B cell (primary cell): ENCODE results near the gene KRTAP10-12. TPM values are rescaled to one million over a fixed set of nuclear protein-coding genes. Genes with fewer than 3 reads are reported as not detected.

ENCODE experiments used
- ATAC-seq: fragments of 200-7000 bp; cut with Tn5 transposase; one replicate; pipeline ENCODE4 v1.10.0; 2021; ENCODE audit warnings: low read depth, mild to moderate bottlenecking, moderate number of reproducible peaks, moderate library complexity
- CTCF ChIA-PET: fragments of 350-600 bp; sonication (Branson Sonifier 250); formaldehyde crosslinking; loops from one replicate; lab custom pipeline; 2021; ENCODE audit warnings: antibody characterized with exemption, inconsistent platforms; lab: Charles Lee
- POLR2A ChIA-PET: fragments of 350-600 bp; sonication (Branson Sonifier 250); formaldehyde crosslinking; loops from one replicate; lab custom pipeline; 2021; ENCODE audit warnings: antibody characterized with exemption; lab: Charles Lee
- DNase-seq: peaks from one replicate; pipeline ENCODE4 v3.0.0; 2013
- H2AFZ ChIP-seq: 2 replicates; pipeline ENCODE4 v1.6.1; 2012; ENCODE audit warnings: mild to moderate bottlenecking, low read depth, low read length; ENCODE audit not compliant: insufficient read depth, poor library complexity, severe bottlenecking
- H3K27ac ChIP-seq, 2 donors: 1 replicate in 1 of 2; 2 replicates in 1 of 2; pipeline ENCODE4 v1.5.1; 2012 to 2013; ENCODE audit warnings: low read length in 2 of 2, mild to moderate bottlenecking in 2 of 2, moderate library complexity in 1 of 2
- H3K27me3 ChIP-seq, 4 experiments: fragments of 200-600 bp in 1 of 4; sonication (generic) in 1 of 4; replicated peaks in 1 of 4; 1 replicate in 2 of 4; 2 replicates in 2 of 4; pipeline versions ENCODE4 v1.6.1 to v1.7.0; 2013 to 2016; ENCODE audit warnings: low read length in 3 of 4, mild to moderate bottlenecking in 2 of 4, mixed read lengths in 1 of 4, moderate library complexity in 1 of 4; ENCODE audit not compliant: insufficient read depth in 4 of 4, control insufficient read depth in 3 of 4; ENCODE audit errors: control extremely low read depth in 1 of 4
- H3K36me3 ChIP-seq, 2 experiments: replicated peaks in 1 of 2; 1 replicate in 1 of 2; 2 replicates in 1 of 2; pipeline versions ENCODE4 v1.6.1 to v1.7.1; 2013; ENCODE audit warnings: low read length in 1 of 2; ENCODE audit not compliant: insufficient read depth in 2 of 2, control insufficient read depth in 1 of 2; ENCODE audit errors: control extremely low read depth in 1 of 2, extremely low read depth in 1 of 2
- H3K4me1 ChIP-seq, 2 donors: fragments of 200-600 bp in 1 of 2; sonication (generic) in 1 of 2; 1 replicate in 1 of 2; 2 replicates in 1 of 2; pipeline versions ENCODE4 v1.5.1 to v1.6.1; 2013 to 2017; ENCODE audit warnings: low read length in 2 of 2; ENCODE audit not compliant: control insufficient read depth in 2 of 2, insufficient read depth in 2 of 2
- H3K4me2 ChIP-seq: replicated peaks from 2 replicates; pipeline ENCODE3; 2012; ENCODE audit warnings: mild to moderate bottlenecking, low read depth, low read length; ENCODE audit not compliant: poor library complexity, severe bottlenecking
- H3K4me3 ChIP-seq, 5 experiments: fragments of 200-600 bp in 1 of 5; sonication (generic) in 1 of 5; 1 replicate in 3 of 5; 2 replicates in 2 of 5; pipeline versions ENCODE4 v1.5.1 to v1.7.0; 2011 to 2016; ENCODE audit warnings: low read length in 4 of 5, mild to moderate bottlenecking in 4 of 5, low read depth in 2 of 5, control low read depth in 1 of 5, moderate library complexity in 1 of 5; ENCODE audit not compliant: insufficient read depth in 1 of 5; ENCODE audit errors: control extremely low read depth in 1 of 5, extremely low read depth in 1 of 5
- H3K79me2 ChIP-seq: fragments of 200-600 bp; sonication (generic); one replicate; pipeline ENCODE4 v1.6.0; 2016; ENCODE audit warnings: low read length; ENCODE audit not compliant: control insufficient read depth, insufficient read depth
- H3K9ac ChIP-seq: fragments of 200-600 bp; sonication (generic); 2 replicates; pipeline ENCODE4 v1.6.1; 2017; ENCODE audit warnings: mild to moderate bottlenecking, low read length, moderate library complexity
- H3K9me3 ChIP-seq, 3 donors: one replicate each; pipeline versions ENCODE4 v1.6.1 to v1.7.1; 2013; ENCODE audit warnings: low read length in 2 of 3; ENCODE audit not compliant: control insufficient read depth in 2 of 3, insufficient read depth in 1 of 3; ENCODE audit errors: control extremely low read depth in 1 of 3
- H4K20me1 ChIP-seq: 2 replicates; pipeline ENCODE4 v1.6.0; 2012; ENCODE audit warnings: mild to moderate bottlenecking, low read length; ENCODE audit not compliant: insufficient read depth, control insufficient read depth, poor library complexity, severe bottlenecking
- H3K27ac Mint-ChIP-seq: one replicate; pipeline ENCODE4 v1.8.0; 2021; ENCODE audit warnings: mixed read lengths
- H3K27me3 Mint-ChIP-seq: one replicate; pipeline ENCODE4 v1.8.0; 2021; ENCODE audit warnings: mixed read lengths
- H3K4me1 Mint-ChIP-seq: one replicate; pipeline ENCODE4 v1.8.0; 2021; ENCODE audit warnings: mixed read lengths
- H3K4me3 Mint-ChIP-seq: one replicate; pipeline ENCODE4 v1.8.0; 2021; ENCODE audit warnings: mixed read lengths
- H3K9me3 Mint-ChIP-seq: one replicate; pipeline ENCODE4 v1.8.0; 2022; ENCODE audit warnings: mixed read lengths; ENCODE audit not compliant: insufficient read depth
- CTCF ChIP-seq: fragments of 200-600 bp; IDR thresholded peaks from one replicate; pipeline ENCODE4 v1.8.0; 2022; ENCODE audit warnings: antibody characterized with exemption, mild to moderate bottlenecking
- EZH2 ChIP-seq: IDR thresholded peaks from 2 replicates; pipeline ENCODE4 v1.6.1; 2012; ENCODE audit warnings: borderline replicate concordance, low read depth, mild to moderate bottlenecking, moderate library complexity, low read length; ENCODE audit not compliant: insufficient read depth, poor library complexity, severe bottlenecking
- WGBS: methylation state at CpG from one replicate; pipeline ENCODE4 v1.1.5; 2013; ENCODE audit warnings: missing lambda C conversion rate; ENCODE audit not compliant: insufficient coverage; 5-methylcytosine and 5-hydroxymethylcytosine counted together
- intact Hi-C: fragments of 100-400 bp; cut with micrococcal nuclease; formaldehyde crosslinking; loops from one replicate; pipeline ENCODE4 v1.10.0; 2022
- polyA plus RNA-seq: library from polyadenylated mRNA; depleted of rRNA; stranded (reverse); fragments of >200 nt; gene quantifications from 2 replicates; pipeline ENCODE4 v1.2.3, GENCODE V29; 2012
- total RNA-seq, 2 donors: library from RNA; stranded (reverse); fragments of 120-200 nt in 1 of 2; gene quantifications; 1 replicate in 1 of 2; 2 replicates in 1 of 2; pipeline versions ENCODE4 v1.2.3 to v1.2.4, GENCODE V29; 2013 to 2022

The KRTAP10-12 gene
- total and polyA plus RNA-seq, 2 donors (not counting 1 experiment from before 2014, with no cell fraction given): not detected

- H3K4me2 ChIP-seq: no peak overlapping the region
- TF ChIP-seq EZH2 (no peak), CTCF (no peak)
- no peaks in the 10 kb centered on the region for H3K79me2 ChIP-seq
- Mint-ChIP-seq H3K27me3 (peaks cover 71% of the 10 kb centered on the region), H3K4me1 (peaks cover 6% of the 10 kb centered on the region), H3K27ac (no peak overlapping the region), H3K9me3 (no peaks in the 10 kb centered on the region), H3K4me3 (no peak overlapping the region)
- DNase-seq (no peak), ATAC-seq (no peak)
- intact Hi-C loops: no loop called here
- POLR2A ChIA-PET: no interaction called here
- no peaks in the 10 kb centered on the region for H4K20me1 ChIP-seq
- no peak overlapping the region for H3K27ac ChIP-seq
- H3K4me3 ChIP-seq: no peak overlapping the region
- peaks cover 0 to 9% (median 0%) of the 10 kb centered on the region in 3 donors for H3K9me3 ChIP-seq
- 29% methylated on average over 1 of the region's 5 CpGs for WGBS
- no peak overlapping the region for H2AFZ ChIP-seq
- CTCF ChIA-PET: no interaction called here
- H3K36me3 ChIP-seq: no peaks in the 10 kb centered on the region
- H3K27me3 ChIP-seq: peaks cover 0 to 41% (median 20%) of the 10 kb centered on the region in 4 experiments
- no peak overlapping the region for H3K9ac ChIP-seq
- peaks cover 11 to 12% of the 10 kb centered on the region in 2 donors for H3K4me1 ChIP-seq
Observed at GRCh38 chr21:44722731-44723130, 25.8 kb downstream of the KRTAP10-12 start.

- H3K9ac ChIP-seq: peak overlapping the region; percentile 23
- H2AFZ ChIP-seq: peak overlapping the region; percentile 16
- peaks cover 6% of the 10 kb centered on the region for H3K4me1 Mint-ChIP-seq
- no peak overlapping the region for H3K4me3 Mint-ChIP-seq
- ChIA-PET POLR2A (no interaction called here), CTCF (no interaction called here)
- H3K27ac ChIP-seq: no peak overlapping the region
- intact Hi-C loops: no loop called here
- no peaks in the 10 kb centered on the region for H3K36me3 ChIP-seq
- H3K9me3 Mint-ChIP-seq: no peaks in the 10 kb centered on the region
- peaks cover 66% of the 10 kb centered on the region for H3K27me3 Mint-ChIP-seq
- no peak overlapping the region for H3K27ac Mint-ChIP-seq
- ATAC-seq (no peak), DNase-seq (no peak)
- H3K4me1 ChIP-seq: peaks cover 11 to 12% of the 10 kb centered on the region in 2 donors
- no peak for TF ChIP-seq EZH2
- no peak for TF ChIP-seq CTCF
- no peaks in the 10 kb centered on the region for H3K79me2 ChIP-seq
- peaks cover 0 to 12% (median 0%) of the 10 kb centered on the region in 3 donors for H3K9me3 ChIP-seq
- peaks cover 0 to 37% (median 18%) of the 10 kb centered on the region in 4 experiments for H3K27me3 ChIP-seq
- peak overlapping the region in 1 of 5 experiments; percentile 5 for H3K4me3 ChIP-seq
- WGBS: 13% methylated on average over 61 of the region's 61 CpGs
- peak overlapping the region; percentile 46 for H3K4me2 ChIP-seq
- H4K20me1 ChIP-seq: no peaks in the 10 kb centered on the region
Observed at GRCh38 chr21:44723177-44724131, 26.5 kb downstream of the KRTAP10-12 start.
